Stimulated activated CD8-positive, alpha-beta memory T cell treated with anti-CD3 and anti-CD28 coated beads, Interleukin-12 subunit alpha, Interleukin-12 subunit beta, amount 100 ng/mL, for 1 hour (primary cell): Measurements from ENCODE around the gene HOXD13.
A peak's percentile ranks its signal among the peaks of the same experiment; 100 is the strongest.

ENCODE experiments used
- DNase-seq: peaks from one replicate; pipeline ENCODE4 v3.0.0-alpha.2; 2020; ENCODE audit warnings: low read depth

The HOXD13 gene

GRCh38 chr2:176094349-176094748 is 1.8 kb downstream of the HOXD13 start:
- no peak for DNase-seq

GRCh38 chr2:176095421-176095820 is 2.9 kb downstream of the HOXD13 start:
- DNase-seq = no peak

- no peak for DNase-seq
Measured at GRCh38 chr2:176096243-176096985, 3.9 kb downstream of the HOXD13 start.

DNA sequence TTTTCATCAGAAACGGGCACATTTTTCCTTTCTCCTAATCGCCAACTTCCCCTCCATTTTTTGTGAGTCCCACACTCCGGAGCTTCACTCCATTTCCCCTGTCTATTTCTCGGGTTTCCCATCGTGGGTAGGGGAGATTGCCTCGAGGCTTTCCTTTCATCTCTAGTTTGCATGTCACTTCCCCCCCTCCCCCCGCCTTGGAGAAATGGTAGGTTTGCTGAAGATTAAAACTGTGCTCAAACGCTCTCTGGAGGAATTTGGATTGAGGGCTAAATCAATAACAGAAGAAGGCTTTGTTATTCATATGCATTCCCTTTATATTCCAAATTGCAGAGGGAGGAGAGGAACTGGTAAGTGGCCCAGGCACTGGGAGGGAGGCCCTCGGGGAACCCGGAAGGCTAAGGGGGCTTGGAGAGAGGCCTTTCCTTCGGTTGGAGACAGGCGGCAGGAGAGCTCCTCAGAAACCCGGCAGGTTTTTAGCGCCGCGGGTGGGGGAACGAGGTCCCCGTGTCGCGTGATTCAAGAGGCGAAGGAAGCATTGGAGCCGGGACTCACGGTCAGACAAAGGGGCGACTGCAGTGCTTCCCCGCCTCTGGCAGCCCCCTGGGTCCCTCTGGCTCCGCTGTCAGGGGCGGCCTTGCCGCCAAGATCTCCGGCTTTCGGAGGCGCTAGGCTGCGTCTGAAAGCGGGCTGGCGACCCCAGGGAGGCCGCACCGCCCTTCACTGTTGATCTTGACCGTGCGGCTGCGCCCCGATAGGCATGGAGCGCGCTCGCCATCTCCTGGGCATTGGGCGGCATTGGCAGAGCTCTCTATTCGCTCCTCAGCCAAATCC is 4.7 kb downstream of the HOXD13 start:
- DNase-seq = peak; percentile 29

GRCh38 chr2:176097820-176098365 is 5.4 kb downstream of the HOXD13 start:
- DNase-seq = no peak

- no peak for DNase-seq
Measured at GRCh38 chr2:176098366-176099158, 6.0 kb downstream of the HOXD13 start.

DNA sequence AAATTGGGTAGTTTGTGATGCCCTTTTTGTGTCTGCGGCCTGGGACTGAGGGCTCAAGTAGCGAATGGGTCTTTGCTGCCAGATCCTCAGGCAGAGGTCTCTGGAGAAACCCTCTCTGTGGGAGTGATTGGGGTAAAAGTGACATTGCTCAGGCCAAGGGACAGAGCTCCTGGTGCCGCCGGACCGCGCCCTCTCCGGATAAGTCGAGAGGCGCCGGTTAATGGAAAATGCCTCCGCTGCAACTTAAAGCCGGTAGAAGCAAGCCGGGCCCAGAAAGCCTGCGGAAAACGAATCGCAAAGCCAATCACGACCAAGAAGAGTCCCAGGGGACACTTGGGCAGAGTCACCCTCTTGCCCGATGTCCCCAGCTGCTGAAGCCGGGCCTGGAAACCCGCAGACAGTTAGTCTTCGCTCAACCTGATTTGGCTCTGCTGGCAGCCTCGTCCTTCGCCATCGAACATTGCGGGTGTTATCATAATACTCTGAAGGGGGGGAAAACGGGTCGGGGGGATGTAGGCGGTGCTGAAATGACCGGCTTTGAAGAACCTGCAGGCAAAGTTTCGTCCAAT is 6.7 kb downstream of the HOXD13 start:
- no peak for DNase-seq

- DNase-seq = no peak
Measured at GRCh38 chr2:176099728-176100546, 7.4 kb downstream of the HOXD13 start, which contains the start of gene HOXD12. Gene HOXD12 (plus strand): TSS chr2:176099795. CDS start chr2:176099802, 7 bp downstream.

GRCh38 chr2:176100547-176101140 is 8.1 kb downstream of the HOXD13 start:
- no peak for DNase-seq

DNA sequence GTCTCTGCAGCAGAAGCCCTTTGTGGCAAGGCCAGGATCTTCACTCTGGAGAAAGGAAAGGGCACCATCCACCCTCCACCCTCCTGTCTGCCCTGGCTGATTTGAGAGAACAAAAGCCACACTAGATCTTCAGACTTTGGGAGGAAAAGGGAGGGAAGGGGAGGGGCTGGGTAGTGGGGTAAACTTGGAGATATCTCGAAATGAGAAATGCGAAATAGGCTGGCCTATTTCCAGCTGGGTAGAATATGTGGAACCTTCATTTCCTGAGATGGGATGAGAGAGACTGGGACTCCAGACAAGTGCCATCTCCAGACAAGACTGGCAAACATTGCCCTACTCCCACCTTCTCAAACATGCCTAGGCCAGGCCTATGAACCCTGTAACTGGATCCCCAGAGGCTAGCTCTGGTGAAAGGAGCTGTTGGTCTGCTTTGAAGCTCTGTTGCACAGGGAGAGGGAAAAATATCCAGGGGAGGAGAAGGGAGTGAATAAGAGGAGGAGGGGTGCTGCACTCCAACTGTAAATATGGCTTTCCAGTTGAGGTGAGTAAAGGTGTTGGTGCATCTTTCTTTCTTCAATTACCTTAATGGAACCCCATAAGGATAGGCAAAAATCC is 8.8 kb downstream of the HOXD13 start:
- no peak for DNase-seq

- DNase-seq = no peak
Measured at GRCh38 chr2:176101842-176102241, 9.3 kb downstream of the HOXD13 start.

DNA sequence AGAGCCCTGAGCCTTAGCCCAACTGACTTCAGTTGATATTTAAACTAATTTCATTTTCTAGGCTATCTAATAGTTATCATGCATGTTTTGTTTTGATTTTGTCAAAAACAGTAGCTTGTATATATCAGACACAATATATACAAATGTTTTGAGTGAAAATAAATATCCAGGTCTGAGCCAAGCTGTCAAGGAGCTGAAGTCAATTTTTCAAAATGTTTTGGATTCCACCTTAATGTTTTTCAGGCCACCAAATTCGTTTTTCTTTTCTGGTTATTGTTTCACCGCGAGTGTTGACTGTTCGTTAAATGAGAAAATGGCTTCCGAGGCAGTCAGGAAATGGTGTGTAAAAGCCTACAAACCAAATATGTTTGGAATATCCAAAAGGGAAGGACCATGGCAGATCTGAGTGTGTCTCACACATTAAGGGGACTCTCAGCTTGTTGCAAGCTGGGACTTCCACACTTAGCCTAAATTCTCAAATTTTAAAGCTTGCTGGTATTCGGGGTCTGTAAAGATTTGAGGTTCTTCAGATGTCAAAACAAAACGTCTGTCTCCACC is 9.9 kb downstream of the HOXD13 start:
- DNase-seq = no peak

DNA sequence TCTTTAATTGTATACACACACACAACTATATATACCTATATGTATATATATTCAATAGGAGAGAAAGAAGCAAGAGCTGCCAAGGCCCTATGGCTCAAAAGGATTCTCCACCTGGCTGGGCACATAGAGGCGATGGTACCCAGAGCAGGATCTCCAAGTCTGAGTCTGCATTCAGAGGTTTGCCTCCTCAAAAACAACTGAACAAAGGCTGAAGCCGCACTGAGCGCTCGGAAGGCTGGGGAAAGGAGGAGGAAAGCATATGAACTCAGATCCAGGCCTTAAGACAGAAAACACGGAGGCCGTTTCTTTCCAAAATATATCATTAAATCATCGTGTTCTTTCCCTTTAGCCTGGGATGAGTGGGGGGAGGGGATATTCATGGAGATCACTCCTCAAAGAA is 10.7 kb downstream of the HOXD13 start:
- DNase-seq = no peak

GRCh38 chr2:176103742-176104315 is 11.3 kb downstream of the HOXD13 start:
- DNase-seq = no peak

DNA sequence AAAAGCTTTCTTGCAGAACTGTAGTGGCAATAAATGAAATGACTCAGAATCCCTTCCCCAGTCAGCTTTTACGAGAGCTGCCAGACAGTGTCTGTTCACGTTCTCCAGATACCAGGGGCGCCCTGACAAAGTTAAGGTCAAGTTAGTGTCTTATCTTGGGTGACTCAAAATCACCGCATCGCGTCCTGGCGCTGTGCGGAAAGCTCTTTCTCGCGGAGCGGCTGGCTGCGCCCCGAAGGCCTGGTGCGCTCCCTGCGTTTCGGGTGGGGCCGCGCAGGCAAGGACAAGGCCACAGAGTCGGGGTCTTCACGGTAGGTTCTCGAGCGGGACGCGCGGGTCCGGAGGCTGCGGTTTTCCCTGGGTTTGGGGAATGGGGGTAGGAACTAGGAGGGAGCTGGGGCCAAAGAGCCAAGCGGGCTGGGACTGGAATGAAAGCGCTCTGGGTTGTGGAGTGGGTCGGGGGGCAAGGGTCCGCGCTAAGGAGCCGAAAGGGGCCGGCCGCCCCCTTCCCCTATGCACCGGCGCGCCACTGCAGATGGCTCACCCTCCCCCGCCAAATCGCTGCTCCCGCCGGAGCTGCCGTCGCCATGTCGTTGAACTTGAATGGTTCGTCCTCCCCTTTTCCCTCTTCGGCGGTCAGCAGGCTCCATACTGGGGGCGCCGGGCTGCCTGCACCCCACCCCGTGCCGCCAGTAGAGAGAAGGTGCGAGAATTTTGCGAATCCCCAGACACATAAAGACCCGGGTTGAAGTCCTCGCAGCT is 12.0 kb downstream of the HOXD13 start:
- no peak for DNase-seq

- no peak for DNase-seq
Measured at GRCh38 chr2:176105078-176105729, 12.7 kb downstream of the HOXD13 start.

DNA sequence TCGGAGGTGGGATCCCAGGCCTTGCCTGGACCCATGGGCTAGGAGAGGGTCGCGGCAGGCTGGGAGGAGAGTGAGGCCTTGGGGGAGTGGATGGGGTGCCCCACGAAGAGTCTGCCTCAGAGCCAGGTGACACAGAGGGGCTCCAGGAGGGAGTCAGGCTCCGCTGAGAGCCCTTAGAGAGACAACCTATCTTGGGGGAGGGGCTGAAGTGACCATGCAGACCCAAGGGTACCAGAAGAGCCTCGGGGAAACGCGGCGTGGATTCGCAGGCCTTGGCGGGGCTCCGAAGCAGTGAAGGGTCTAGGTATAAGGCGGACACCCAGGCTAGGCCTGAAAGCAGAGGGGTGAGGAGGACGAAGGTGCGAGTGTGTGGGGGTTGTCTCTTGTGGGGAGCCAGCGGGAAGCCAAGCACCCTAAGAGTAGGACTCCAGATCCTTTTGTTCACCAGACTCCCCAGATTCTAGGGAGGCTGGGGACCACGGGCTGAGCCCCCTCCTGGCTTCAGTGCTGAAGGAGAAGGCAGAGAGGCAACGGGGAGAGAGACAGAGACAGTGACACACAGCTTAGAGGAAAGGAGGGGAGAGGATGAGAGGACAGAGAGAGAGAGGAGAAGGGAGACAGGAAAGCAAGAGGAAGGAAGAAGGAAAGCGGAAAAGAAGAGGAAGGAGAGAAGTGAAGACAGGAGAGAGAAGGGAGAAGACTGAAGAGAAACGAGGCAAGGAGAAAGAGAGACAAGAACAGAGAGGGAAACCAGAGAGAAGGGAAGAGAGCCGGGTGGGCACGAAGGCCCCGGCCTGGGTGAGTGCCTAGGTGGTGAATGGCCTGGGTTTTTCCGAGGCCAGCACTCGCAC is 13.4 kb downstream of the HOXD13 start:
- DNase-seq = no peak
